NCI-H1930 (cell line): ENCODE data around the gene DPF3.

ENCODE experiments used
- DNase-seq, 2 experiments: peaks; one replicate each; lab custom pipeline; 2025; lab: John Stamatoyannopoulos, UW

DPF3 gene

DNA sequence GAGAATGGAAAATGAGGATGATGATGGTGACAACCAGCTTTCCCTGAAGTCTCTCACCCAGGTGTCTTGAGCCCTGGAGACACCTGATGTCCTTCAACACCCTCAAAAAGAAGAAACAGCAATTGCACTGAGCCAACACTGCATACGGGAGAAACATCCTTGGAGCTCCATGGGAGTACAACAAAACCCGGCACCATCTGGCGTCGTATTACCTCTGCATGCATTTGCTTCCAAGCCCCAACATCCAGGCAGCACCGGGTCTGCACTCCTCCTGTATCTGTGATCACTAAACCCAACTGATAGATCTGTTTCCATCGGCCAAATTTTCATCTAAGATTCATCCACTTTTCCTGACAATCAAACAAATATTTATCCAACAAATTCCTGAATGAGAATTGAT is 249.9 kb downstream of the DPF3 start:
- no peak for DNase-seq

DNA sequence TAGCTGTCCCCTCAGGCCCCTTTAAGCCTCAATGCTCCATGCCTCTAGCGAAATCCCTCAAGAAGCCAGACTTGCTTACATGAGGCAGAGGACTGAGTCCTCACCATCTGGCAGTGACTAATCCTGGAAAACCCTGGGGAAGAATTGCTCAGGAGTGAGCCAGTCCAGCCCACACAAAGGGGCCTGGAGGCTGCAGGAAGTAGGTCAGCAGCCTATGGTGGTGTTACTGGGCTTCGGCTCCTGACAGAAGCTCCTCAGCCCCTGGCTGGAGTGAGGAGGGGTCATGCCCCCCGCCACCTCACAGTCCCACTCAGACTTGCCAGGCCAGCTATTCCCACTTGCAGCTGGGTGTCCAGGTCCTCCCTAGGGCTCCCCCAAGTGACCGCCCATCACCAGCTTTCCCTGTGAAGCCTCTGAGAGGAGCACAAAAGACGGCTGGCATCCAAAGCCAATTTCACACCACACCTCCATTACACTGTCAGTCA is 250.5 kb downstream of the DPF3 start:
- no peak for DNase-seq

DNA sequence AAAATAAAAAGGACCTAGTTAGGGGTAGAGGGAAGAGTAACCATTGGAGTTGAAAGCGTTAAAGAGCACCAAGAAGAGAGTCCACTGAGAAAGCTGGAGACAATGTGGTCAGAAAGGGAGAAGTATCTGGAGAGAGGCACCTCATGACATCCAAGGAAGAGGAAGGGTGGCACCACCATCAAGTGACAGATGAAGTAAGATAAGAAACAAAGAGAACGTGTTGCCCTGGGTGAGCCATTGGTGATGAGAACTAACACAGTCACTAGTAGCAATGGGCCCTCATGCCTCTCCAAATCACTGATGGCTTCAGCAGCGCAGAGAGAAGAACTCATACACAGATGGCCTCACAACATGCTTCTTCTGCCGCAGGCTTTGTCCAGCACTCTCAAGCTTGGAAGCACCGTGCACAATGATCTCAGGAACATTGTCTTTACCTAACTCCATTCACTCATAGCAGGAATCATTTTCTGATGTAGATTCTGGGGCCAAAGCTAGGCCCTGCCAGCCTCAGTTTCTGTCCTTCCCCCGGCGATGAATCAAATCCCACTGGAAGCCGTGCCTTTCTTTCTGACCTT is 252.9 kb downstream of the DPF3 start:
- no peak for DNase-seq

DNA sequence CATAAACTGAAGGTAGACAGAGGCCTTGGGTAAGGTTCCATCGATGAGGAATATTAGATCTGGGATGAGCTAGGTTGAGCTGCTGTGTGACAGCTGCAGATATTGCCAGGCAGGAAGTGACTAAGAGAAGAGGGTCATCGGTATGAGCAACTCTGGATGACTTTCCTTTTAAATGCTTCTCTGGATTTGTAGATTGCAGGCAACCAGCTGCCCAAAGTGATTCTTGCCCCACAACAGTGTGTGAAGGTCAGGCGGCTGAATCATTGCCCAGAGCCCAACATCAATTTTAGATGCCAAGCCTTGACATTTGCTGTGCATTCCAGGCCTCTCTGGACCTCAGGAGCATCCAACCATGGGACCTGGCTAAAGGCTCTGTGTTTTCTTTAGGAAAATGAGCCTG is 255.9 kb downstream of the DPF3 start:
- DNase-seq = no peak

DNA sequence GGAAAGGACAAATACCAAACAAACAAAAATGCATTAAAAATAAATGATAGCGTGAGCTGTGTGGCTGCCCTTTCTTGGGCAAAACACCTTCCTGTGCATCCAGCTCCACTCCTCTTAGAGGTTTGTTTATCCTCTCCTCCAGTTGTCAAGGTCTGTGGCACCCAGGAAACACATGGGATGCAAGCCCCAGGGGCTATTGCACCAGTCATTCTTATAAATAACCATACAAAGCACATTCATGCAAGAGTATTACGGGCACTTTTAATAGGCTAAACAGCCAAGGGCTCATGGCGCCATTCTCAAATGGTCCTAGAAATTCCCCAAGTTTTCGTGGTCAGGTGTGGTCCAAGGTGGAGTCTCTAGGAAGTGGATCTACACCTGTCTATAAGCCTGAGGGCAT is 257.0 kb downstream of the DPF3 start:
- no peak for DNase-seq

DNA sequence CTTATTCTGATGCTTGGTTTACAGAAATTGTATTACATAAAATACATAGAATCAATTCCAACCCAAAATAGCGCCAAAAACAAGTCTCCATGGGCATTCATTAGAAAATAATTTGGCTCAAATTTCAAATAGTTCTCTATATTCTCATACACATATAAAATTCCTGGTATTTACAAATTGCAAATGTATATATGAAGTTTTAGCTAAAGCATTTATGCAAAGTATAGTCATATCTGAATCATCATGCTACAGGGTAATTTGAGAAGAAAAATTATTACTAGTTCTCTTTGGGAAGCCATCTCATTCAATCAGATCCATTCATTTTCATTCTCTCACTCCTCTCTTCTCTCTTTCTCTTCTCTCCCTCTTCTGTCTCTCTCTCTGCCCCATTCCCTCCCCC is 257.8 kb downstream of the DPF3 start:
- no peak for DNase-seq

DNA sequence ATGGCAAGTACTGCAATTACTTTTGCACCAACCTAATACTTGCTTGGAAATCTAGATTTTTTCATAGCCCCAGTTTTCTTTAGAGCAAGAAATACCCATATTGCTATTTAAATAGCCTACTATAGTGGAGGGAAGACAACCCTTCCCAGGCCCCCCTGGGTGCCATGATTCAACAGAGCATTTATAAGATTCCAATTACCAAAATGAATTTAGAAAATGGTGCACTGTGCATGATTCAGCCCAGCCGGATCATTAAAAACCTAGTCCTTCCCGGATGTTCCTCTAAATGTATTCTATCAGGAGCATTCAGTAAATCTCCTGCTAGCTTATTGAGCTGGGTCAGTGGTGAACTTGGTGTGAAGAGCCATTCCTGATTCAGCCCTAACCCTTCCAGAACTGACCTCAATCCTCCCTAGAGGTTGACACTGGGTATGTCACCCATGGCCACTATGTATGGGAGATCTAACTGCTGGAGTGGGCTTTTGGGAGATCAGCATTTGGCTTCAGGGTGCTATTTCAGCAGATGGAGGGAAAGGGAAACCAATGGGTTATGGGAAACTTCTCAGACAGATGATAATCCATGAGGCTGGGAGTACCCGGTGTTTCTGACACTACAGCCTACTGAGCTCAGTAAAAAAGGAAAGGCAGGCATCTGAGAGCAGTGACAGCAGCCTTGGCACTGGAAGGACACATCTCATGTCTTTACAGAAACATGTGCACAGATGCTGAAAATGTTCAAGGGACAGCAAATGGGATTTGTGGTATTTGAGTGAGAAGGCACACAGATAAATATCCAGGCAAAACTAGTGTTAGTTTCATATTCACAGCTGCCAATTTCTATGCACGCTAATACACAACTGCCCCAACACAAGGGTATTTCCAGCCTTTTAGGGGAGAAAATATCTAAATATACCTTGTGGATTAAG is 258.9 kb downstream of the DPF3 start:
- DNase-seq = no peak

DNA sequence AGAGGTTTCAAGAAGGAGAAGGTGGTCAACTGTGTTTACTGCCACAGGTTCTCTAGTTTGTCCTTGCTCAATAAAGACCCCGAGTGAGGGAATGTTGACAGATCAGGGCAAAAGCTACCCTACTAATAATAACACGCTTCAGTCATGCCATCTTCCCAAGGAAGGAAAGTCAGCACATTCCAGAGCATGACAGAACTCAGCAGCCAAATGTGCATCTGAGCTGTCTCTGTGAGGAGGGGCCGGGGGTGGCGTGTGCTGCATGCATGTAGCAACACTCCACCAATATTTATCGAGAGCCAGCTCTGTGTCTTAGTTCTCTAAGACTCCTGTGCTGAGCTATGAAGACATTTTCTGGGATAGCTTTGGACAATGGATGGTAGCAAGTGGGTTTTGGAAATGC is 260.4 kb downstream of the DPF3 start:
- no peak for DNase-seq

DNA sequence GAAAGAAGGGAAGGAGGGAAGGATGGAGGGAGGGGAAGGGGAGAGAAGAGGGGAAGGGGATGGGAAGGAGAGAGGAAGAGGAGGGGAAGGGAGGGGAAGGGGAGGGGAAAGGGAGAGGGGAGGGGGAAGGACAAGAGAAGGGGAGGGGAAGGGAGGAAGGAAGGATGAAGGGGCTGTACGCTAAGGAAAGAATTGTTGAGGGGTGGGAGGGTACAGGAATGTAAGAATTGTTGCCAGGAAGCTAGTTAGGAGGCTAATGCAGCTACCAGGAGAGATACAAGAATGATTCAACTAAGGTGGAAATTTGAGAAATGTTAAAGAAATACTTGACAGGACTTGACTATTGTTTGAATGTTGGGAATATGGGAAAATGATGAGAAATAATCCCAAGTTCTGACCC is 261.2 kb downstream of the DPF3 start:
- no peak for DNase-seq

DNA sequence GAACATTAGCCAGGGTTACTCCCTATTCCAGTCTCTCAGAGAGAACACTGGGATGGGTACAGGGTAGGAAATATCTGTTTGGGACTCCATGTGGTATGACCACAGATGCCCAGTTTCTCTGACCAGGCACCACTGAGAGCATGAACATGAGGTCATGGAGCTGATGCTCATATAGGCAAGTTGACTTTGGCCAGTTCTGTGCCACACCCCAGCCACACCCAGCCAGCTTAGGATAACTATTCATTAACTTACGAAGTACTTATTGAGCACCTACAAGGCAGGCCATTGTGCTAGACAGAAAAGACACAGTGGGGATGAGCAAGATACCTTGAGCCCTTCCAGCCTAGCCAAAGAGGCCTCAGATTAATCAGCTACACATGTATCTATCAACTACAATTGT is 262.5 kb downstream of the DPF3 start:
- DNase-seq = no peak

DNA sequence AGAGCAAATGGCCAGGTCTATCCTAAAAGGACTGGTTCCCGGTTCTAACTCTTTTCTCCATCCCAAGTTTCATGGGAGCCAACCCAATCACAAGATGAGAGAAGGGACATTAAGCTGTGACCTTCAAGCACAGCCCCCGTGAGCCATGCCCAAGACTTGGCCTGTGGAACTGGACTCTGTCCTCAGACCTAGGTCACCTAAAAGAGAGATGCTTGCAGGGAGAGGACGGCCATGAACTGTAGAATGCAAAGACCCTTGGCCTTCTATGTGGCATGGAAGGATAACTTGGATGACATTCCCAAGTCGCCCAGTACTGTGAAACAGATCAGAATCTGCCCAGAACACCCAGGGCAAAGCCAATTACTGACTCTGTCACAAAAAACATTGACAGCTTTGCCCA is 263.5 kb downstream of the DPF3 start:
- DNase-seq = no peak

DNA sequence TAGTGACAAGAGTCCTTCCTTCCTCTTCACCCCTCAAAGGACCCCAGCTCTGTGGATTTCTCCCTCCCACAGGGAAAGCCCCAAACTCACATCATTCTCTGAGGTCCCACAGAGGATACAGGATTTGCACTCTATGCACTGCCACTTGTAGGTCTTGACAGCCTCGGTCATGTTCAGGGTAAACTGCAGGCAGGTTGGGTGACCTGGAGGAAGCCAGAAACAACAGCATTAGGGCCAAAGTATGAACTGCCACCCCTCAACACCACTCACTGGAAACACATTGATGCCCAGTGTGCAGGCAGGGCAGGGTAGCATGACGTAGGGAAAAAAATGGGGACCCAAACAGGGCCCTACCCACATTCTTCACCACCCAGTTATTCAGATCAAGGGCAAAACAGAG is 264.4 kb downstream of the DPF3 start:
- no peak for DNase-seq

DNA sequence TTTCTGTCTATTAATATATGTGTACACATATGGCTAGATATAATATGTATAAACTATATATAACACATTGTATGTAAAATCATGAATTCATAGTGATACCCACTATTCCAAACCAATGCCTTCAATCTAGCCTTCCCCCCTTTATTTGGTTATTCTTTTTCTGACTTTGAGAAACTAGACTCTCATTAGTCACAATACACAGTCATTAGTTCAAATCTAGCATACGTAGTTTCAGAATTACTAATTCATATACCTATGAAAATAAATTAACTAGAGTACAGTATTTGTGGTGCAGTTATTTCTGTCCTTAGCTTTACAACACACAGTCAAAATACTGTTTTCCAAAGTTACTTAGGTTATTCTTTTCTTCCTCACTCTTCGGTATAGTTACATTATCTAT is 268.2 kb downstream of the DPF3 start:
- DNase-seq = no peak

DNA sequence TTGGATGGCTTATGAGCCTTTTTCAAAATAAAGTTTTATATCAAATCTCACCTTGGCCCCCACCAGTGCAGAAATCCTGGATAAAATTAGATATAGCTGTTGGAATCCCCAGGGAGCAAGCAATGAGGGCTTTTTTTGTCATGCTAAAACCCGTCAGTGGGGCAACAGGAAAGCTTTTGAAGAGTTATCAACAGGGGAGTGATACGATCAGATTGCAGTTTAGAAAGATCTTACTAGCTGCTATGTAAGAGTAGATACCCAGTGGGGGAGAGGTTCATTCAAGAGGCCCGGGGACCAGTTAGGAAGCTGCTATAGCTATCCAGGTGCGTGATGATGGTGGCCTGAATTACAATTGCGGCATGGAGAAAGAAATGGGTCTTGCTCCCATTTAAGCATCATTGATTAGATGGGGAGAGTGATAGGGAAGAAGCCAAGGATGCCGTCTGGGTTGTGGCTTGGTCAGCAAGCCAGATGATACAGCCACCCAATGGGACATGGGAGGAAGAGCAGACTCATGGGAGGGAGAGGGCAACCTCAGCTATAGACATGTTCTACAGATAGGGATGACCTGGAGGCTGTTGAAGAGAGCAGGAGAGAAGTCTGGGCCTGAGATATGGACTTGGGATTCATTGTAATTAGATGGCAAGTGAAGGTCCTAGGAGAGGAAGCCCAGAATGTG is 272.4 kb downstream of the DPF3 start:
- no peak for DNase-seq

DNA sequence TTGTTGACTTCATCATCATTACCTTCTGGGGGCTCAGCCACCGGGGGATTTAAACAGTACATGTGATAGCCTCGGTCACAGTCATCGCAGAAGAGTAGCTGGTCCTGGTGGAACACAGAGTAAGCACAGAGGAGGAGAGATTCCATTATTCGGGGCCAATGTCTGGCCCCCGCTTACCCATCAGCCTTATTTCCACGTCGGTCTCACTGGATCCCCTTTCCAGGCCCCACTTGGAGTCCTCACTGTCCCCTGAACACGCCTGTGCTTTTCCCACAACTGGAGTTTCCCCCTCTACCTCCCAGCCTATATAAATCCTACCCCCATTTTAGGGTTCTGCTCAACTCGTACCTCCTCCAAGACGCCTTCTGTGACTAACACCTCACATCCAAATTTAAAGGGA is 274.0 kb downstream of the DPF3 start:
- DNase-seq = no peak

DNA sequence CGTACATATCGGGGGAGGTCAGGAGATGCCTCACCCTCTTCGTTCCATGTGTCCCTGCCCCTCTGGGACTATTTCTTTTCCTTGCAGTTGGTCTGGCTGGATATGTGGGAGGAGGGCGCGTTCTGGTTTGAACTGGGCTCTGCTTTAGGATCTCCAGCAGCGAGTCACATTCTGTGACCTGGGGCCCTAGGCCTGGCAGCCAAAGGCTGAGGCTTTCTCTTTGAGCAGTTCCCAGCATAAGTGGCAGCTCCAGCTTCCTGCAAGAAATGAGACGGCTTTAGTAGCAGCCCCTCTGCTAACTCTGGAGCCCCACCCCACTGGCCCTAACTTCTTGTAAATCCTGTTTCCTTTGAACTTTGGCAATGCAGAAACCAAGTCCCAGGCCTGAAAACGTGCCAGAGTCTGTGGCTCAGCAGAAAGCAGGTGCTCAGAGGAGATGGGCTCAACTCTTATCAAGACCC is 274.8 kb downstream of the DPF3 start:
- DNase-seq = no peak

DNA sequence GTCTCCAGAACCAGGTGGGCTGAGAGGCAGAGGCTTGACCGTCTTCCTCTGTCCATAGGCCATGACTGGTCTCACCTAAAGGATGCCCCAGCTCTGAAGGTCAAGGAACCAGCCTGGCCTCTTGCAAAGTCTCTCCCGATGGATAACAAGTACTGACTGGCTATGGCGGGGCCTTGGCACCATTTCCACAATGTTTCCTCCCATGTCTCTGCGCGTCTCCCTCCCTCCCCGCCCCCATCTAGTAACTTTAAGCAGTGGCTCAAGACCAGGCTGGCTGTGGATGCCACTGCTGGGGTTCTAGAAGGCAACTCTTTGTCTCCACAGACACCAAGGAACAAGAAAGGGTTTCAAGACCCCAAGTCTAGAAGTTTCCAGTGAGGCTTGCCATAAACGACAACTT is 275.5 kb downstream of the DPF3 start:
- DNase-seq = no peak

DNA sequence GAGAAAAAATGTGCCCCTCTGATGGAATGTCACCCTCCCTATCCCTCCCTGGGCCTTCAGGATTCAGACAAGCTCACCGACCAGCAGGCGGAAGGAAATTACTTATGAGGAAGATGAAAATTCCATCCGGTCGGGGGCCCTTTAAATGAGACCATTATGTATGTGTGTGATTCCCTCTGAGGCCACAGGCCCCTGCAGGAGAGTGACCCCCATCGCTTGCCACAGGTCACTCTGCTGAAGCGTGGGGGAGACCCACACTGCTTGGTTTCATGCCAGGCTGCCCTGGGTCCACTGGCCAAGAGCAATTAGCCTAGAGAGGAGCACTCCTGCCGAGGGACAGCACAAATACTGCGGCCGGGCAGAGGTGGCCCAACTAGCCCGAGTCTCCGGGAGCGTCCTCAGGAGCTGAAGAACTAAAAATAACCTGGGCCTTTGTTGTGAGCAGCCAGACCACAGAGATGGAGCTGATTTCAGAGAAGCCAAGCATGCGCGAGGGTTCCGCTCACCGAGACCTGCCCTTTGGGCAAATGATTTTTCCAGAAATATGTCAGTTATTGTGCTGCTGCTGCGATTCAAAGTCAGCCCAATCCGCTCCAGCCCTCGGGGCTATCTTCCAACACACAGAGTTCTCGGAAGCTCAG is 276.4 kb downstream of the DPF3 start:
- DNase-seq = no peak

DNA sequence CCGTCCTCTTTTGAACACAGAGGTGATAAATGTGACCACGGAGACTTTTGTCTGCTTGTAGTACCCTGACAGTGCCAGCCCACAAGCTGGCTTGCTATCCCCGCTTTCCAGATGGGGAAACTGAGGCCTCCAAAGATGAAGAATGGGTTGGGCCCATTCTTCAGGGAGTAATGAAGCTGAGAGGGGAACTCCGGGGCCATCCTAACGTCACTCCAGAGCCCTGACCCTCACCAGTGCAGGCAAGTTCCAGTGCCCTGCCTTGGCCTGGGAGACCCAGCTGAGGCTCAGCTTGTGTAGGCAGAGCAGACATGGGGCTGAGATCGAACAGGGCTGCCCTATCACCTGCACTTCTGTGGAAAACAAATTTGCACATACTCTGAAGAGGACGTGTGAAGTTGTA is 277.1 kb downstream of the DPF3 start:
- no peak for DNase-seq

DNA sequence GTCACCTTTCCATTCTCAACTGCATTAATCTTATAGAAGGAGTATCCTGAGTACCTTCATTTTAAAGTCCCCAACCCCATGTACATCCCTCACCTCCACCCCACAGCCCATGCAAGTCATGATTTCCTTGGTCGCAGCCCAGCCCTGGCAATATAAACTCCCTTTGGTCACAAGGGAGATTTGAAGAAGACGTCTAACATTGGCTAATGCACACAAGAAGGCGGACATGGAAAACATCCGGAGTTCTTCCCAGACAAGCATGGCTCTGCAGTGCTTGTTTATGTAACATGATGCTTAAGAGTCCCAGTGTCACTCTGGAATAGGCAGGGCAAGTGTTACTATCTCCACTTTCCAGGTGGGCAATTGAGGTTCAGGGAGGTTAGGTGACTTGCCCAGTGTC is 277.6 kb downstream of the DPF3 start:
- no peak for DNase-seq

DNA sequence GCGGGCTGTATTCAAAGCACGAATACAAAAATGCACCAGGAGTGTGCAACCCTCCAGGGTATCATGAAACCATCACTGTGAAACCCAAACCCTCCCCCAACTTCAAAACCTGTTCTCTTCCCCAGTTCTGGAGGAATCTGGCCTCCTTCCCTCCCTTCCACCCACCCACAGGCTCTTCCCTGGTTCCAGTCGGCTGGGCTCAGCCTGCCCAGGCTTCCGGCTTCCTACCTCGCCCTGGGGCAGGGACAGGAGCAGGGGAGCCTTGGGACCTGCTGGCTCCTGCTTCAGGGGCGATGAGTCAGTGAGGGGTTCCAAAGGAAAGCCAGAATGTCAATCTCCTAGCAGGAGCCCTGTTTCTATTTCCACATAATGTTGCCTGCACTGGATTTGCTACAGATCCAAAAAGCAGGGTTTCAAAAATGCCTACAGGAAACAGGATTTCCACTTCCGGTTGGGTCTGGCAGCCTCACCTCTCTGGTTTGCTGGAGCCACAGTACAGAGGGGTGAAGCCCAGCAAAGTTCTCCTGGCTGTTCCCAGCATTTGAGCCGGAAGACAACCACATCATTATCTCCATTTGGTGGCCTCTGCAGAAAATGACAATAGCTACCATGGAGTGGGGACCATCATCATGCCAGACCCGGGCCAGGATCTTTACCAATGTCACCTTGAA is 278.3 kb downstream of the DPF3 start:
- DNase-seq = no peak

DNA sequence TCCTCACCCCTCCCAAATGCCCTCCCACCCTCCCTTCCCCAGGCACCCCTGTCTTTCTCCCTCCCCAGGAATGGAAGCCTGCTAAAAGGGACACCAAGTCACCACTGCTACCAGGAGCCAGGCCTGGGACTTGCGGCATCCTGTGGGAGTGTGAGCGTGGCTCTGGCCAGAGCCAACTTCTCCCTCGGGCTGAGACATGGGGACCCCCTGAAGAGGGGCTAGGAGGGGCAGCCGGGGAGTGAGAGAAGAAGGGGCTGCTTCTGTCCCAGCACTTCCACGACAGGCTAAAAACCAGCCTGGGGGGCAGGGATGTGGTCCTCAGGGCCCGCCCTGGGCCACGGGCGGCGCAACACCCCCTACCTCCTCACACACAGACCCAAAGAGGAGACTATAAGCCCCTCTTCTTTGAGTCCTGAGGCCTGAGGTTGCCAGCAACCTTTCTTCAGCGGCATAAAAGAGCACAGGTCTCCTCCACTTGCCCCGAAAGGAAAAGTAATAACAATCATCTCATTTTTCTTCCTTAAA is 278.9 kb downstream of the DPF3 start:
- no peak for DNase-seq
